Measurements from ENCODE around the gene KDM8.

DNA sequence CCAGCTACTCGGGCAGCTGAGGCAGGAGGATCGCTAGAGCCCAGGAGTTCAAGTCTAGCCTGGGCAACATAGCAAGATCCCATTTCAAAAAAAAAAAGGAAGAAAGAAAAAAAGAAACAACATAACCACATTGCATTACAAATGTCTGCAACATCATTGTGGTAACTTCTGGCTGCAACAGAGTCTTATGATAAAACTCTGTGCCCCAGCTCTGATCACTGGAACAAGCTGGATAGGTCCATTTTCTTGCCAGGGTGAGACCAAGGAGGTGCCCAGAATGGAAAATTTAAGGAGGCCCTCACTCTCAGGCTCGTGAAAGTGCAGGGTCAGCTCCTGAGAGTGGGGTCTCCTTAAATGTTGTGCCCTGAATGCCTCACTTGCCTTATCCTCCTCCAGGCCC, 37.8 kb upstream of the KDM8 start:
- TF ChIP-seq, protein P1, sequence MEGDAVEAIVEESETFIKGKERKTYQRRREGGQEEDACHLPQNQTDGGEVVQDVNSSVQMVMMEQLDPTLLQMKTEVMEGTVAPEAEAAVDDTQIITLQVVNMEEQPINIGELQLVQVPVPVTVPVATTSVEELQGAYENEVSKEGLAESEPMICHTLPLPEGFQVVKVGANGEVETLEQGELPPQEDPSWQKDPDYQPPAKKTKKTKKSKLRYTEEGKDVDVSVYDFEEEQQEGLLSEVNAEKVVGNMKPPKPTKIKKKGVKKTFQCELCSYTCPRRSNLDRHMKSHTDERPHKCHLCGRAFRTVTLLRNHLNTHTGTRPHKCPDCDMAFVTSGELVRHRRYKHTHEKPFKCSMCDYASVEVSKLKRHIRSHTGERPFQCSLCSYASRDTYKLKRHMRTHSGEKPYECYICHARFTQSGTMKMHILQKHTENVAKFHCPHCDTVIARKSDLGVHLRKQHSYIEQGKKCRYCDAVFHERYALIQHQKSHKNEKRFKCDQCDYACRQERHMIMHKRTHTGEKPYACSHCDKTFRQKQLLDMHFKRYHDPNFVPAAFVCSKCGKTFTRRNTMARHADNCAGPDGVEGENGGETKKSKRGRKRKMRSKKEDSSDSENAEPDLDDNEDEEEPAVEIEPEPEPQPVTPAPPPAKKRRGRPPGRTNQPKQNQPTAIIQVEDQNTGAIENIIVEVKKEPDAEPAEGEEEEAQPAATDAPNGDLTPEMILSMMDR (conservative IDR thresholded peaks at IDR 0.05; ENCODE audit: low read depth, low read length): no peak
- no peak for TF ChIP-seq EZH2phosphoT487 (IDR thresholded peaks at IDR 0.05; ENCODE audit: borderline replicate concordance, low read length)
